SK-N-SH treated with all-trans-retinoic acid at 6 μM for 48 hours (cell line): ENCODE data around the gene AHSG.

Experiments
- ATAC-seq: fragments of 200-7000 bp; cut with Tn5 transposase; 3 replicates; pipeline ENCODE4 v1.9.1; 2020; ENCODE audit warnings: mild to moderate bottlenecking, moderate library complexity
- ARNTL ChIP-seq: fragments of 450-650 bp; formaldehyde crosslinking; IDR thresholded peaks from 2 replicates; pipeline ENCODE4 v1.5.0; 2020; ENCODE audit warnings: low read depth, mild to moderate bottlenecking, moderate library complexity, borderline replicate concordance
- BACH2 ChIP-seq: fragments of 250-450 bp; sonication (Bioruptor Pico); IDR thresholded peaks from 2 replicates; pipeline ENCODE4 v1.9.0; 2021; ENCODE audit warnings: mild to moderate bottlenecking, borderline replicate concordance
- CSDC2 ChIP-seq: fragments of 250-450 bp; sonication (Bioruptor Pico); IDR thresholded peaks from 2 replicates; pipeline ENCODE4 v1.5.0; 2020; ENCODE audit warnings: mild to moderate bottlenecking, moderate library complexity
- ESRRG ChIP-seq: fragments of 250-450 bp; sonication (Bioruptor Pico); IDR thresholded peaks from 2 replicates; pipeline ENCODE4 v1.6.1; 2021; ENCODE audit warnings: mild to moderate bottlenecking
- GLIS3 ChIP-seq: fragments of 250-450 bp; sonication (Bioruptor Pico); IDR thresholded peaks from 2 replicates; pipeline ENCODE4 v1.5.0; 2020; ENCODE audit warnings: mild to moderate bottlenecking, moderate library complexity
- ISL1 ChIP-seq: fragments of 250-450 bp; sonication (Bioruptor Pico); IDR thresholded peaks from 2 replicates; pipeline ENCODE4 v2.1.2; 2022; ENCODE audit warnings: mild to moderate bottlenecking, moderate library complexity
- OSR1 ChIP-seq: fragments of 250-450 bp; sonication (Bioruptor Pico); IDR thresholded peaks from 2 replicates; pipeline ENCODE4 v1.8.0; 2022; ENCODE audit warnings: moderate library complexity, mild to moderate bottlenecking, inconsistent platforms
- PPARA ChIP-seq: fragments of 250-450 bp; sonication (Bioruptor Pico); IDR thresholded peaks from 2 replicates; pipeline ENCODE4 v1.5.0; 2020; ENCODE audit warnings: mild to moderate bottlenecking, borderline replicate concordance
- SNAI2 ChIP-seq: fragments of 250-450 bp; sonication (Bioruptor Pico); IDR thresholded peaks from 2 replicates; pipeline ENCODE4 v1.5.0; 2020; ENCODE audit warnings: mild to moderate bottlenecking, moderate library complexity
- TCF4 ChIP-seq: fragments of 250-450 bp; sonication (Bioruptor Pico); IDR thresholded peaks from 2 replicates; pipeline ENCODE4 v1.8.0; 2021; ENCODE audit warnings: mild to moderate bottlenecking, moderate library complexity, borderline replicate concordance
- TOX ChIP-seq: fragments of 250-450 bp; sonication (Bioruptor Pico); IDR thresholded peaks from 2 replicates; pipeline ENCODE4 v1.8.0; 2021; ENCODE audit warnings: mild to moderate bottlenecking, moderate library complexity, borderline replicate concordance
- ZC3H10 ChIP-seq: fragments of 250-450 bp; sonication (Bioruptor Pico); IDR thresholded peaks from 2 replicates; pipeline ENCODE4 v1.5.1; 2021; ENCODE audit warnings: mild to moderate bottlenecking, moderate library complexity
- ZFP3 ChIP-seq: fragments of 250-450 bp; sonication (Bioruptor Pico); IDR thresholded peaks from 2 replicates; pipeline ENCODE4 v1.5.0; 2020; ENCODE audit warnings: mild to moderate bottlenecking, moderate library complexity
- ZFP30 ChIP-seq: fragments of 450-650 bp; formaldehyde crosslinking; IDR thresholded peaks from 2 replicates; pipeline ENCODE4 v1.5.0; 2022; ENCODE audit warnings: mild to moderate bottlenecking, moderate library complexity
- ZNF565 ChIP-seq: fragments of 450-650 bp; formaldehyde crosslinking; conservative IDR thresholded peaks from 2 replicates; pipeline ENCODE4 v1.5.0; 2020; ENCODE audit warnings: low read depth, mild to moderate bottlenecking, moderate library complexity
- ZNF70 ChIP-seq: fragments of 450-650 bp; formaldehyde crosslinking; IDR thresholded peaks from 2 replicates; pipeline ENCODE4 v1.5.0; 2020; ENCODE audit warnings: mild to moderate bottlenecking, moderate library complexity
- ZNF8 ChIP-seq: fragments of 450-650 bp; formaldehyde crosslinking; IDR thresholded peaks from 2 replicates; pipeline ENCODE4 v1.5.0; 2020; ENCODE audit warnings: mild to moderate bottlenecking, moderate library complexity
- TF ChIP-seq, protein P1 (sequence below): fragments of 250-450 bp; sonication (Bioruptor Pico); IDR thresholded peaks from 2 replicates; pipeline ENCODE4 v1.5.1; 2020; ENCODE audit warnings: low read depth, mild to moderate bottlenecking, moderate library complexity
- TF ChIP-seq, protein P2 (sequence below): fragments of 250-450 bp; sonication (Bioruptor Pico); IDR thresholded peaks from 2 replicates; pipeline ENCODE4 v1.8.0; 2021; ENCODE audit warnings: low read depth, mild to moderate bottlenecking, moderate library complexity, borderline replicate concordance
- TF ChIP-seq, protein P3 (sequence below): fragments of 250-450 bp; sonication (Bioruptor Pico); IDR thresholded peaks from 2 replicates; pipeline ENCODE4 v1.8.0; 2020; ENCODE audit warnings: mild to moderate bottlenecking, moderate library complexity, borderline replicate concordance
- TF ChIP-seq, protein P4 (sequence below): fragments of 250-450 bp; sonication (Bioruptor Pico); IDR thresholded peaks from 2 replicates; pipeline ENCODE4 v1.5.1; 2021; ENCODE audit warnings: mild to moderate bottlenecking, moderate library complexity
- TF ChIP-seq, protein P5 (sequence below): fragments of 250-450 bp; sonication (Bioruptor Pico); IDR thresholded peaks from 2 replicates; pipeline ENCODE4 v1.5.0; 2020; ENCODE audit warnings: mild to moderate bottlenecking, moderate library complexity

Gene AHSG

DNA sequence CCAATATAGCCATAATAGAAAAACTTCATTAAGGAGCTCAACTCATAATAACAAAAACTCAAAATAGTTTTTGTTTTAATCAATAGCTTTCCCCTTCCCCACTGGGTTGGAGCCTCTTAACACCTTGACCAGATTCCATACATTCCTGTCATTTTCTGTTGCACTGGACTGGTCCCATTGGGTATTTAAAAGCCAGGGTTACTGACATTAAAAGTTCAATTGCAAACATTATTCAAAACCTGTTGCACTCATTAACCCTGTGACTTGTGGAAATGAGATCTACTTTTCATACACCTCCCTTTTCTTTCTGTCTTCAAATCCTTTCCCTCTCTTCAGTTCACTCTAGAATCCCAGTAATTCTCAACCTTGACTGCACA is 51.2 kb downstream of the AHSG start:
- TF ChIP-seq OSR1 (CRISPR knock-in tag) (no peak), BACH2 (no peak), TOX (CRISPR knock-in tag) (no peak), ZNF565 (CRISPR knock-in tag) (no peak), ZNF70 (no peak), ISL1 (CRISPR knock-in tag) (no peak), TCF4 (CRISPR knock-in tag) (no peak), PPARA (no peak), ZFP30 (CRISPR knock-in tag) (no peak), ESRRG (CRISPR knock-in tag) (no peak), GLIS3 (CRISPR knock-in tag) (no peak), ZNF8 (no peak), SNAI2 (CRISPR knock-in tag) (no peak), ZC3H10 (no peak)
- TF ChIP-seq, protein P1, sequence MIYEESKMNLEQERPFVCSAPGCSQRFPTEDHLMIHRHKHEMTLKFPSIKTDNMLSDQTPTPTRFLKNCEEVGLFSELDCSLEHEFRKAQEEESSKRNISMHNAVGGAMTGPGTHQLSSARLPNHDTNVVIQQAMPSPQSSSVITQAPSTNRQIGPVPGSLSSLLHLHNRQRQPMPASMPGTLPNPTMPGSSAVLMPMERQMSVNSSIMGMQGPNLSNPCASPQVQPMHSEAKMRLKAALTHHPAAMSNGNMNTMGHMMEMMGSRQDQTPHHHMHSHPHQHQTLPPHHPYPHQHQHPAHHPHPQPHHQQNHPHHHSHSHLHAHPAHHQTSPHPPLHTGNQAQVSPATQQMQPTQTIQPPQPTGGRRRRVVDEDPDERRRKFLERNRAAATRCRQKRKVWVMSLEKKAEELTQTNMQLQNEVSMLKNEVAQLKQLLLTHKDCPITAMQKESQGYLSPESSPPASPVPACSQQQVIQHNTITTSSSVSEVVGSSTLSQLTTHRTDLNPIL, result no peak
- TF ChIP-seq, protein P2, sequence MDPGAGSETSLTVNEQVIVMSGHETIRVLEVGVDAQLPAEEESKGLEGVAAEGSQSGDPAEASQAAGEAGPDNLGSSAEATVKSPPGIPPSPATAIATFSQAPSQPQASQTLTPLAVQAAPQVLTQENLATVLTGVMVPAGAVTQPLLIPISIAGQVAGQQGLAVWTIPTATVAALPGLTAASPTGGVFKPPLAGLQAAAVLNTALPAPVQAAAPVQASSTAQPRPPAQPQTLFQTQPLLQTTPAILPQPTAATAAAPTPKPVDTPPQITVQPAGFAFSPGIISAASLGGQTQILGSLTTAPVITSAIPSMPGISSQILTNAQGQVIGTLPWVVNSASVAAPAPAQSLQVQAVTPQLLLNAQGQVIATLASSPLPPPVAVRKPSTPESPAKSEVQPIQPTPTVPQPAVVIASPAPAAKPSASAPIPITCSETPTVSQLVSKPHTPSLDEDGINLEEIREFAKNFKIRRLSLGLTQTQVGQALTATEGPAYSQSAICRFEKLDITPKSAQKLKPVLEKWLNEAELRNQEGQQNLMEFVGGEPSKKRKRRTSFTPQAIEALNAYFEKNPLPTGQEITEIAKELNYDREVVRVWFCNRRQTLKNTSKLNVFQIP (CRISPR knock-in tag), result no peak
- TF ChIP-seq, protein P3, sequence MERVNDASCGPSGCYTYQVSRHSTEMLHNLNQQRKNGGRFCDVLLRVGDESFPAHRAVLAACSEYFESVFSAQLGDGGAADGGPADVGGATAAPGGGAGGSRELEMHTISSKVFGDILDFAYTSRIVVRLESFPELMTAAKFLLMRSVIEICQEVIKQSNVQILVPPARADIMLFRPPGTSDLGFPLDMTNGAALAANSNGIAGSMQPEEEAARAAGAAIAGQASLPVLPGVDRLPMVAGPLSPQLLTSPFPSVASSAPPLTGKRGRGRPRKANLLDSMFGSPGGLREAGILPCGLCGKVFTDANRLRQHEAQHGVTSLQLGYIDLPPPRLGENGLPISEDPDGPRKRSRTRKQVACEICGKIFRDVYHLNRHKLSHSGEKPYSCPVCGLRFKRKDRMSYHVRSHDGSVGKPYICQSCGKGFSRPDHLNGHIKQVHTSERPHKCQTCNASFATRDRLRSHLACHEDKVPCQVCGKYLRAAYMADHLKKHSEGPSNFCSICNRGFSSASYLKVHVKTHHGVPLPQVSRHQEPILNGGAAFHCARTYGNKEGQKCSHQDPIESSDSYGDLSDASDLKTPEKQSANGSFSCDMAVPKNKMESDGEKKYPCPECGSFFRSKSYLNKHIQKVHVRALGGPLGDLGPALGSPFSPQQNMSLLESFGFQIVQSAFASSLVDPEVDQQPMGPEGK, result no peak
- TF ChIP-seq, protein P4, sequence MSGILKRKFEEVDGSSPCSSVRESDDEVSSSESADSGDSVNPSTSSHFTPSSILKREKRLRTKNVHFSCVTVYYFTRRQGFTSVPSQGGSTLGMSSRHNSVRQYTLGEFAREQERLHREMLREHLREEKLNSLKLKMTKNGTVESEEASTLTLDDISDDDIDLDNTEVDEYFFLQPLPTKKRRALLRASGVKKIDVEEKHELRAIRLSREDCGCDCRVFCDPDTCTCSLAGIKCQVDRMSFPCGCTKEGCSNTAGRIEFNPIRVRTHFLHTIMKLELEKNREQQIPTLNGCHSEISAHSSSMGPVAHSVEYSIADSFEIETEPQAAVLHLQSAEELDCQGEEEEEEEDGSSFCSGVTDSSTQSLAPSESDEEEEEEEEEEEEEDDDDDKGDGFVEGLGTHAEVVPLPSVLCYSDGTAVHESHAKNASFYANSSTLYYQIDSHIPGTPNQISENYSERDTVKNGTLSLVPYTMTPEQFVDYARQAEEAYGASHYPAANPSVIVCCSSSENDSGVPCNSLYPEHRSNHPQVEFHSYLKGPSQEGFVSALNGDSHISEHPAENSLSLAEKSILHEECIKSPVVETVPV (CRISPR knock-in tag), result no peak
- no peak for ATAC-seq

DNA sequence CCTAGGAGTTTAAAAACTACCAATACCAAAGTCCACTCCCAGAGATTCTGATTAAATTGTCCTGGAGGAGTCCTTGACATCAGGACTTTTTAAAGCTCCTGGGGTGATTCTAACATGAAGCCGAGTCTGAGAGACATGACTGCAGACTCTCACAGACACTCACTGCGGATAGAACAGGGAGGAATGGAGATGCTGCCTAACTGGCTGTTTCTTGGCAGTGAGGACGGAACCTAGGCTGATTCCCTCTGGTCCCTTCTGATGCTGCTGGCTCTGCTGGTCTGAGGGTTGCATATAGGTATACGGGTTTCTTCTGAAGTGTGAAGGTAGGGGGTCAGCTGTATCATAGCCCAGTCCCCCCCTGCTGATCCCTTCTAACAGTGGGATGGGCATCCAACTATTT is 51.6 kb downstream of the AHSG start:
- TF ChIP-seq CSDC2 (CRISPR knock-in tag), result no peak
- TF ChIP-seq TOX (CRISPR knock-in tag), result no peak
- TF ChIP-seq, protein P2 (CRISPR knock-in tag), result no peak
- TF ChIP-seq ARNTL (CRISPR knock-in tag), result no peak
- TF ChIP-seq, protein P3, result no peak
- TF ChIP-seq ESRRG (CRISPR knock-in tag), result no peak
- no peak for TF ChIP-seq PPARA
- TF ChIP-seq TCF4 (CRISPR knock-in tag), result no peak
- TF ChIP-seq BACH2, result no peak
- TF ChIP-seq ZFP30 (CRISPR knock-in tag), result no peak
- TF ChIP-seq ZNF565 (CRISPR knock-in tag), result no peak
- ATAC-seq, result no peak

DNA sequence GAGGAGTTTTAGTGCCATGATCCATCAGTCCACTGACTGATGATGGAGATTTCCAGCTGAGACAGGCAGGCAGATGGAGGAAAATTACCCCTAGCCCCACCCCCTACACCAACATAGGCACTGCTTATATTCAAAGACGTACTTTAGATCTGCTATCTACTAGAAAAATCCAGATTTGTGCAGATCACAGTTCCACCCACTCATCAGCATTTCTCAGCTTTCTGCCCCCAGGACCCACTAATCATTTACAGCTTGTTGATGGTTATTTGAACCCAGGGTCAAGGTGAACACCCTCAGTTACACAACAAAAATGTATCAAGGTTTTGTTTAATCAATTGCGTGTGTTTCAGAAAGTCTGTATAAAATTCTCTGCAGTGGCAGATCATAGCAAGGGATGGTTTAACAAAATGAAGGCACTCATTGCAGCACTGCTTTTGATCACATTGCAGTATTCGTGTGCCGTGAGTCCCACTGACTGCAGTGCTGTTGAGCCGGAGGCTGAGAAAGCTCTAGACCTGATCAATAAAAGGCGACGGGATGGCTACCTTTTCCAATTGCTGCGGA is 52.8 kb downstream of the AHSG start, which contains the start of gene HRG:
Gene HRG (plus strand): TSS at position 390 of the 564 bp plus-strand sequence. CDS start 18 bp downstream, at position 408.
- ATAC-seq, result no peak
- TF ChIP-seq, protein P4 (CRISPR knock-in tag), result no peak
- TF ChIP-seq ESRRG (CRISPR knock-in tag) (no peak), TCF4 (CRISPR knock-in tag) (no peak), SNAI2 (CRISPR knock-in tag) (no peak), ZNF8 (no peak), ZFP30 (CRISPR knock-in tag) (no peak), ZNF70 (no peak), ZNF565 (CRISPR knock-in tag) (no peak), CSDC2 (CRISPR knock-in tag) (no peak), PPARA (no peak), ISL1 (CRISPR knock-in tag) (no peak), ZC3H10 (no peak), ZFP3 (CRISPR knock-in tag) (no peak)
- TF ChIP-seq, protein P5, sequence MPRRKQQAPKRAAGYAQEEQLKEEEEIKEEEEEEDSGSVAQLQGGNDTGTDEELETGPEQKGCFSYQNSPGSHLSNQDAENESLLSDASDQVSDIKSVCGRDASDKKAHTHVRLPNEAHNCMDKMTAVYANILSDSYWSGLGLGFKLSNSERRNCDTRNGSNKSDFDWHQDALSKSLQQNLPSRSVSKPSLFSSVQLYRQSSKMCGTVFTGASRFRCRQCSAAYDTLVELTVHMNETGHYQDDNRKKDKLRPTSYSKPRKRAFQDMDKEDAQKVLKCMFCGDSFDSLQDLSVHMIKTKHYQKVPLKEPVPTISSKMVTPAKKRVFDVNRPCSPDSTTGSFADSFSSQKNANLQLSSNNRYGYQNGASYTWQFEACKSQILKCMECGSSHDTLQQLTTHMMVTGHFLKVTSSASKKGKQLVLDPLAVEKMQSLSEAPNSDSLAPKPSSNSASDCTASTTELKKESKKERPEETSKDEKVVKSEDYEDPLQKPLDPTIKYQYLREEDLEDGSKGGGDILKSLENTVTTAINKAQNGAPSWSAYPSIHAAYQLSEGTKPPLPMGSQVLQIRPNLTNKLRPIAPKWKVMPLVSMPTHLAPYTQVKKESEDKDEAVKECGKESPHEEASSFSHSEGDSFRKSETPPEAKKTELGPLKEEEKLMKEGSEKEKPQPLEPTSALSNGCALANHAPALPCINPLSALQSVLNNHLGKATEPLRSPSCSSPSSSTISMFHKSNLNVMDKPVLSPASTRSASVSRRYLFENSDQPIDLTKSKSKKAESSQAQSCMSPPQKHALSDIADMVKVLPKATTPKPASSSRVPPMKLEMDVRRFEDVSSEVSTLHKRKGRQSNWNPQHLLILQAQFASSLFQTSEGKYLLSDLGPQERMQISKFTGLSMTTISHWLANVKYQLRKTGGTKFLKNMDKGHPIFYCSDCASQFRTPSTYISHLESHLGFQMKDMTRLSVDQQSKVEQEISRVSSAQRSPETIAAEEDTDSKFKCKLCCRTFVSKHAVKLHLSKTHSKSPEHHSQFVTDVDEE, result no peak
